ENCODE results near the gene IDH2. TPM values are rescaled to one million over a fixed set of nuclear protein-coding genes. Genes with fewer than 3 reads are reported as not detected.

Gene IDH2
- total and polyA plus RNA-seq, 2 of the 13 experiments (the other 11 are each of a cell fraction or from before 2014, with no cell fraction given): 121 to 145 TPM

DNA sequence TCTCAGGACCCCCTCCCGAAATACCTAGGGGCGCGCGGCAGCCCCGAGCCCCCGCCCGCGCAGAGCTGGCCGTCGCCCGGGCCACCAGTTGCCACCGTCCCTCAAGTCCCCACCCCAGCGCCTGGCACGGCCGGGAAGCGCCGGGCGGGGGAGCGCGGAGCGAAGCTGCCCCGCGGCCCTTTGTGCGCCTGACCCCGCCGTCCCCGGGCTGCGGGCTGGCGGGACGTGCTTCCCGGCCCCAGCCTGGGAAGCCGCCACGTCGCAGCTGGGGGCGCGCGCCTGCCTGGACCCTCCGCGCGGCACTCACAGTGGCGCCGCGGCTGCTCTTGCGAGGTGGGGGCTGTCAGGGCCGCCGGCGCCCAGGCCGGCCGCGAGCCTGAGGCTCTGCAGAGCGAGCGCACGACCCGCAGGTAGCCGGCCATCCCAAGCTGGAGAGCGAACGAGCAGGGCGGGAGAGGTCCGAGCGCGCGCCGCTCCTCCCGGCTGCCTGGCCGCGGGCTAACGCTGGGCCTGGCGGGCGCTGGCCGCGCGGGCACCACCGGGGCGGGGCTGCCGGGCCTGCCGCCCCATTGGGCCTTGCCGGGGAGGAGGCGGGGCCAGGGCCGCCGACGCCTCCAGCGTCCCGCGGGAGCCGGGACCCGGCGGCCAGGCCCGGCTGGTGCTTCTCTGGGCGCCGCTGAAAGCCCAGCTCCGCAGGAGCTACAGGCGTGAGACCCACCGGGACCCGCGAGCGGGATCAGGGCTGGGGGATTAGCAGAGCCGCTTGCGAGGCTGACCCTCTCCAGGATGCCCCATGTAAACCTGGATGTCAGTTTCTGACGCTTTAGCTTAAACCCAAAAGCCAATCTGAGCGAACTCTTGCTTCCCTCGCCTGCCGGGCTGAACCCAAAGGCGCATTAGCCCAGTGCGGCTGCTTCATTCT lies at the start of gene IDH2 (continued):
- no peak for TF ChIP-seq NAIF1 (CRISPR knock-in tag; IDR thresholded peaks at IDR 0.05; ENCODE audit: borderline replicate concordance)
- no peak for TF ChIP-seq CHD4 (IDR thresholded peaks at IDR 0.05; ENCODE audit: borderline replicate concordance, low read length)
- TF ChIP-seq IRX3 (CRISPR knock-in tag; IDR thresholded peaks at IDR 0.05; ENCODE audit: borderline replicate concordance, low read depth): 0 out of 2 replicates have a peak, but pooled peaks have one; percentile 30
- no peak for TF ChIP-seq ZNF317 (CRISPR knock-in tag; IDR thresholded peaks at IDR 0.05)
- TF ChIP-seq, protein P1, sequence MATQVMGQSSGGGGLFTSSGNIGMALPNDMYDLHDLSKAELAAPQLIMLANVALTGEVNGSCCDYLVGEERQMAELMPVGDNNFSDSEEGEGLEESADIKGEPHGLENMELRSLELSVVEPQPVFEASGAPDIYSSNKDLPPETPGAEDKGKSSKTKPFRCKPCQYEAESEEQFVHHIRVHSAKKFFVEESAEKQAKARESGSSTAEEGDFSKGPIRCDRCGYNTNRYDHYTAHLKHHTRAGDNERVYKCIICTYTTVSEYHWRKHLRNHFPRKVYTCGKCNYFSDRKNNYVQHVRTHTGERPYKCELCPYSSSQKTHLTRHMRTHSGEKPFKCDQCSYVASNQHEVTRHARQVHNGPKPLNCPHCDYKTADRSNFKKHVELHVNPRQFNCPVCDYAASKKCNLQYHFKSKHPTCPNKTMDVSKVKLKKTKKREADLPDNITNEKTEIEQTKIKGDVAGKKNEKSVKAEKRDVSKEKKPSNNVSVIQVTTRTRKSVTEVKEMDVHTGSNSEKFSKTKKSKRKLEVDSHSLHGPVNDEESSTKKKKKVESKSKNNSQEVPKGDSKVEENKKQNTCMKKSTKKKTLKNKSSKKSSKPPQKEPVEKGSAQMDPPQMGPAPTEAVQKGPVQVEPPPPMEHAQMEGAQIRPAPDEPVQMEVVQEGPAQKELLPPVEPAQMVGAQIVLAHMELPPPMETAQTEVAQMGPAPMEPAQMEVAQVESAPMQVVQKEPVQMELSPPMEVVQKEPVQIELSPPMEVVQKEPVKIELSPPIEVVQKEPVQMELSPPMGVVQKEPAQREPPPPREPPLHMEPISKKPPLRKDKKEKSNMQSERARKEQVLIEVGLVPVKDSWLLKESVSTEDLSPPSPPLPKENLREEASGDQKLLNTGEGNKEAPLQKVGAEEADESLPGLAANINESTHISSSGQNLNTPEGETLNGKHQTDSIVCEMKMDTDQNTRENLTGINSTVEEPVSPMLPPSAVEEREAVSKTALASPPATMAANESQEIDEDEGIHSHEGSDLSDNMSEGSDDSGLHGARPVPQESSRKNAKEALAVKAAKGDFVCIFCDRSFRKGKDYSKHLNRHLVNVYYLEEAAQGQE (IDR thresholded peaks at IDR 0.05; ENCODE audit: borderline replicate concordance in 1 of 2, low read depth in 1 of 2, low read length in 2 of 2): no peak
- TF ChIP-seq, protein P2, sequence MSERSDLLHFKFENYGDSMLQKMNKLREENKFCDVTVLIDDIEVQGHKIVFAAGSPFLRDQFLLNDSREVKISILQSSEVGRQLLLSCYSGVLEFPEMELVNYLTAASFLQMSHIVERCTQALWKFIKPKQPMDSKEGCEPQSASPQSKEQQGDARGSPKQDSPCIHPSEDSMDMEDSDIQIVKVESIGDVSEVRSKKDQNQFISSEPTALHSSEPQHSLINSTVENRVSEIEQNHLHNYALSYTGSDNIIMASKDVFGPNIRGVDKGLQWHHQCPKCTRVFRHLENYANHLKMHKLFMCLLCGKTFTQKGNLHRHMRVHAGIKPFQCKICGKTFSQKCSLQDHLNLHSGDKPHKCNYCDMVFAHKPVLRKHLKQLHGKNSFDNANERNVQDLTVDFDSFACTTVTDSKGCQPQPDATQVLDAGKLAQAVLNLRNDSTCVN (CRISPR knock-in tag; IDR thresholded peaks at IDR 0.05; ENCODE audit: borderline replicate concordance): no peak
- TF ChIP-seq PBX2 (CRISPR knock-in tag; IDR thresholded peaks at IDR 0.05): no peak
- TF ChIP-seq ZNF775 (CRISPR knock-in tag; IDR thresholded peaks at IDR 0.05; ENCODE audit: borderline replicate concordance): no peak
- TF ChIP-seq, protein P3, sequence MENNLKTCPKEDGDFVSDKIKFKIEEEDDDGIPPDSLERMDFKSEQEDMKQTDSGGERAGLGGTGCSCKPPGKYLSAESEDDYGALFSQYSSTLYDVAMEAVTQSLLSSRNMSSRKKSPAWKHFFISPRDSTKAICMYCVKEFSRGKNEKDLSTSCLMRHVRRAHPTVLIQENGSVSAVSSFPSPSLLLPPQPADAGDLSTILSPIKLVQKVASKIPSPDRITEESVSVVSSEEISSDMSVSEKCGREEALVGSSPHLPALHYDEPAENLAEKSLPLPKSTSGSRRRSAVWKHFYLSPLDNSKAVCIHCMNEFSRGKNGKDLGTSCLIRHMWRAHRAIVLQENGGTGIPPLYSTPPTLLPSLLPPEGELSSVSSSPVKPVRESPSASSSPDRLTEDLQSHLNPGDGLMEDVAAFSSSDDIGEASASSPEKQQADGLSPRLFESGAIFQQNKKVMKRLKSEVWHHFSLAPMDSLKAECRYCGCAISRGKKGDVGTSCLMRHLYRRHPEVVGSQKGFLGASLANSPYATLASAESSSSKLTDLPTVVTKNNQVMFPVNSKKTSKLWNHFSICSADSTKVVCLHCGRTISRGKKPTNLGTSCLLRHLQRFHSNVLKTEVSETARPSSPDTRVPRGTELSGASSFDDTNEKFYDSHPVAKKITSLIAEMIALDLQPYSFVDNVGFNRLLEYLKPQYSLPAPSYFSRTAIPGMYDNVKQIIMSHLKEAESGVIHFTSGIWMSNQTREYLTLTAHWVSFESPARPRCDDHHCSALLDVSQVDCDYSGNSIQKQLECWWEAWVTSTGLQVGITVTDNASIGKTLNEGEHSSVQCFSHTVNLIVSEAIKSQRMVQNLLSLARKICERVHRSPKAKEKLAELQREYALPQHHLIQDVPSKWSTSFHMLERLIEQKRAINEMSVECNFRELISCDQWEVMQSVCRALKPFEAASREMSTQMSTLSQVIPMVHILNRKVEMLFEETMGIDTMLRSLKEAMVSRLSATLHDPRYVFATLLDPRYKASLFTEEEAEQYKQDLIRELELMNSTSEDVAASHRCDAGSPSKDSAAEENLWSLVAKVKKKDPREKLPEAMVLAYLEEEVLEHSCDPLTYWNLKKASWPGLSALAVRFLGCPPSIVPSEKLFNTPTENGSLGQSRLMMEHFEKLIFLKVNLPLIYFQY (CRISPR knock-in tag; IDR thresholded peaks at IDR 0.05; ENCODE audit: borderline replicate concordance): peak; percentile 51; the same call in 1 of the 2 replicates
- TF ChIP-seq, protein P4, sequence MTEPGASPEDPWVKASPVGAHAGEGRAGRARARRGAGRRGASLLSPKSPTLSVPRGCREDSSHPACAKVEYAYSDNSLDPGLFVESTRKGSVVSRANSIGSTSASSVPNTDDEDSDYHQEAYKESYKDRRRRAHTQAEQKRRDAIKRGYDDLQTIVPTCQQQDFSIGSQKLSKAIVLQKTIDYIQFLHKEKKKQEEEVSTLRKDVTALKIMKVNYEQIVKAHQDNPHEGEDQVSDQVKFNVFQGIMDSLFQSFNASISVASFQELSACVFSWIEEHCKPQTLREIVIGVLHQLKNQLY (CRISPR knock-in tag; IDR thresholded peaks at IDR 0.05): no peak
- TF ChIP-seq CHD2 (IDR thresholded peaks at IDR 0.05; ENCODE audit: low read depth, low read length): peak; percentile 87
- no peak for TF ChIP-seq PITX1 (CRISPR knock-in tag; IDR thresholded peaks at IDR 0.05)
- TF ChIP-seq THRA (CRISPR knock-in tag; IDR thresholded peaks at IDR 0.05; ENCODE audit: borderline replicate concordance): no peak
